ENCODE measurements around the gene UTP3.
"Not testable (repeated sequence)": the region's sequence is repeated elsewhere in the genome, so short reads cannot be mapped to it uniquely, and the experiment has no call there.

Gene UTP3

DNA sequence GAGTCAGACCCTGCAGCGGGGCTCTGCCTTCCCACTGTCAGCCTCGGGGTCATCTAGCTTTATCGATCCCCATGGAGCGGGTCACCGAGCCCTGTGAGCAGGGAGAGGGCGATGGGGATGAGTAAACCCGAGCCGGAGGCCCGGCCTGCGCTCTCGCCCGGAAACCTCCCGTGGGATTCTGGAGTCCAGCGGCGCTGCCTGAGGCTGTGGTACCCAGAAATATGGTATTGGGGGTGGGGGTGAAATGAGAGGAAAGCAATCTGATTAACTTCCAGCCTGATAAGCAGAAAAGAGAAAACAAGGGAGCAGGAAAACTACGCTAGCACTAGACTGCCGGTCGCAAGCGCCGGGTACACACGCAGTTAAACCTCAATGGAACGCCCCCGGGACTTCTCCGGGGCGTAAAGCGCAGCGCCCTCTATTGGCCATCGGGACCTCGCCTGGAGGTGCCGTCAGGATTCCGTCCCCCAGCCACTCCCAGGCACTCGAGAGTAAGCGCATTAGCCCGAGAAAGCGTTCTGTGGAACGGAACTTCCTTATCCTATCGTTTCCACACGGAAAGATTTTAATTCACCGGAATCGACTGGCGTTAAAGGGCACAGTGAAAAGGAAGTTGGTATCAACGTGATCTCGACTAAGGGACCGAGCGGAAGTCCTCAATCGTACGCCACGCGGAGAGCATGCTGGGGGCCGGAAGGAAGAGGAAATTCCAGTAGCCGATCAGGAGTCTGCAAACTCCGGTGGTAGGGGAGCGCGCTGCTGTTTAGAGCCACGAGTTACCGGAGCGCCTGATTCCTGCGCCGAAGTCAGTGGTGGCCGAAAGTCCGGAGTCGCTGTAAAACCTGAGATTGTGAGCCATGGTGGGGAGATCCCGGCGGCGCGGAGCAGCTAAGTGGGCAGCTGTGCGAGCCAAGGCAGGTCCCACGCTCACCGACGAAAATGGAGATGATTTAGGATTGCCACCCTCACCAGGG lies at the start of gene UTP3:
UTP3 (plus strand) TSS at position 712 of the 974 bp plus-strand sequence; CDS start at position 858, 146 bp downstream.
- peak; percentile 88 to 90 for DNase-seq (ENCODE audit: low read depth in 2 of 2)

DNA sequence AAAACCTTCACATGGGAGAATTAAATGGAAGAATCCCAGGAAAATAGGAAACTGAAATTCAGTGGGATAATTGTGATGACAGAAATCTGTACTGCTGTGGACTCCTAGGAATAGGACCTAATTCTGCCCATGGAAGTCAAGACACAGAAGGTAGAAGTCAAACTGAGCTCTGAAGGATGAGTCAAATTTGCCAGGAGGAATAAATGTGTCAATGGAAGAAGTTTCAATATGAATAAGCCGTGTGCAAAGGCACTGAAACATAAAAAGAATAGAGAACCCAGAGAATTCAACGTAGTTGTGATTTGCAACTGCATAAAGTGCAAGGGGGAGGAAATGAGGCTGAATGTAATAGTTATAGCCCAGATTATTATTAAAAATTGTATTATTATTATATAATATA lies 48.1 kb upstream of the UTP3 start:
- DNase-seq (ENCODE audit: low read depth in 2 of 2) = no peak

GRCh38 chr4:70650741-70651140 lies 37.6 kb upstream of the UTP3 start:
- DNase-seq (ENCODE audit: low read depth in 2 of 2) = not testable (repeated sequence)

DNA sequence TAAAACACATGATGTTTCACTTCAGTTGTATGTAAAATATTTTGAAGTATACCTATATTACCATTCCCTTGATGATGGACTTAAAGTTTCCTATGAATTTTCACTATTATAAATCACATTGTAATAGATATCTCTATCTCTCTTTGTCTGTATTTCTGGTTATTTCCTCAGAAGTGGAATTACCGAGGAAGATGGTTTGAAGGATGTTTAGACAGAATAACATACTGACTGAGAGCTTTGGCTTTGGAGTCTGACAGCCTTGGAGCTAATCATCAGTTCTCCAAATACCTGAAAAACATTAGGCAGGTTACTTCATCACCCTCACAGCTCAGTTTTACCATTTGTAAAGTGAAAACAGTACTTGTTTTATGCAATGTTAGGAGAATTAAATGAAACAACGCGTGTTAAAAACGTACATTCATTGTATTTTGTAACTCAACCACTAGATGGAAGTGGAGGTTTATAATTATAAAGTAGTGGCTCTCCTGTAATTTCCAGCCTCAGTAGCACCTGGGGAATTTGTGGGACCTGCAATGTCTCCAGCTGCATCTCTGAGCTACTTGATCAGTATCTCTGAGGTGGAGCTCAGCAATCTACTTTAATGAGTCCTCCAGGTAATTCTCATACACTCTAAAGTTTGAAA lies 36.3 kb upstream of the UTP3 start:
- DNase-seq (ENCODE audit: low read depth in 2 of 2) = no peak

- no peak for DNase-seq (ENCODE audit: low read depth in 2 of 2)
Measured at GRCh38 chr4:70654605-70655011, 33.7 kb upstream of the UTP3 start.

- DNase-seq (ENCODE audit: low read depth in 2 of 2) = no peak
Measured at GRCh38 chr4:70657326-70657725, 31.0 kb upstream of the UTP3 start.

- no peak for DNase-seq (ENCODE audit: low read depth in 2 of 2)
Measured at GRCh38 chr4:70658418-70658817, 29.9 kb upstream of the UTP3 start.

DNA sequence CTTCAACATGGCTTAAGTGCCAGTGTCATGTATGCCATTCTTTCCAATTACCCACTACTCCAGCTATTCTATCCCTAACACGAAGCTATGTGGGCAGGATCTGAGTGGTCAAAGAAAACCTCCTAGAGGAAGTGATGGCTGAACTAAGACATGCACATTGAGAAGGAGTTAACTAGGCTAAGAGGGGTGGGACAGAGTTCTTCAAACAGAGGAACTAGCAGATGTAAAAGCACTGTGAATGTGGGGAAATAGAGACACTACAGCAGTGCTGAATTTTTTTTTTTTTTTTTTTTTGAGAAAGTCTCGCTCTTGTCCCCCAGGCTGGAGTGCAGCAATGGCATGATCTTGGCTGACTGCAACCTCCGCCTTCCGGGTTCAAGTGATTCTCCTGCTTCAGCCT lies 28.2 kb upstream of the UTP3 start:
- no peak for DNase-seq (ENCODE audit: low read depth in 2 of 2)

DNA sequence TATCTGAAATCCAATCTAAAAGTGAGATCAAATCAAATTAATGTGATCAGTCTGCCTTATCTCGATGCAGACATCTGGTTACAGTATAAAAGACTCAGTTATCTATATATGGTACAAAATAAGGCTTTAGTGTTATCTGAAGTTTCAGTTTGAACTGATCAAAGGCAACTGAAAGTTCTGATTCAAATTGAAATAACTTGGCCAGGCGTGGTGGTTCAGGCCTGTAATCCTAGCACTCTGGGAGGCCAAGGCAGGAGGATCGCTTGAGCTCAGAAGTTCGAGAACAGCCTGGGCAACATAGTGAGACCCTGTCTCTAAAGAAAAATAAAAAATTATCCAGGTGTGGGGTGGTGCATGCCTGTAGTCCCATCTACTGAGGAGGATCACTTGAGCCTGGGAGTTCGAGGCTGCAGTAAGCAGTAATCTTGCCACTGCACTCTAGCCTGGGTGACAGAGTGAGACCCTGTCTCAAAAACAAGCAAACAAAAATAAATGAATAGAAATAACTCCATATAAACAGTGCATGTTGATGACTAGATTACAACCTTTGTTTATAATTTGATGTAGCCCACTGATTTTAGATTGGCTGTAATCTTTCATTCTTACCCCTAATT lies 26.9 kb upstream of the UTP3 start:
- peak in 1 of 2 donors; percentile 4 for DNase-seq (ENCODE audit: low read depth in 2 of 2)

GRCh38 chr4:70666369-70666768 lies 22.0 kb upstream of the UTP3 start, which contains the start of gene JCHAIN:
Gene JCHAIN (minus strand): TSS chr4:70666508. CDS start chr4:70666490, 18 bp downstream.
- DNase-seq (ENCODE audit: low read depth in 2 of 2) = no peak

GRCh38 chr4:70667740-70668535 lies 20.4 kb upstream of the UTP3 start:
- no peak for DNase-seq (ENCODE audit: low read depth in 2 of 2)

GRCh38 chr4:70670332-70671014 lies 17.9 kb upstream of the UTP3 start:
- no peak for DNase-seq (ENCODE audit: low read depth in 2 of 2)

DNA sequence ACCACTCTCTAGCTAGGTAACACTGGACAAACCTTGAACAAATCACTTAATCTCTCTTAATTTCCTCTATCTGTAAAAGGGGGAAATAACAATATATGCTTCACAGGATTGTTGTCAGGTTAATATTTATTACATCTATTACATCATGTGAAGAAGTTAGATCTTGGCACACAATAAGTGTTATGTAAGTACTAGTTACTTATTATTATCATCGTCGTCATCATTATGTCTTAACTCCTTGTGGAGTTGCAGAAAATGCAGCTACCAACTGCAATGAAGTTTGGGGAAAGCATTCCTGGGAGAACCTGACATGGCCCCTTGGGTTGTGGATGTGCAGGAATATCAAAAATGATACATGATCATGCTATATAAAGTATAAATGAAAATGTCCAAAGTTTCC lies 17.2 kb upstream of the UTP3 start:
- DNase-seq (ENCODE audit: low read depth in 2 of 2) = no peak

DNA sequence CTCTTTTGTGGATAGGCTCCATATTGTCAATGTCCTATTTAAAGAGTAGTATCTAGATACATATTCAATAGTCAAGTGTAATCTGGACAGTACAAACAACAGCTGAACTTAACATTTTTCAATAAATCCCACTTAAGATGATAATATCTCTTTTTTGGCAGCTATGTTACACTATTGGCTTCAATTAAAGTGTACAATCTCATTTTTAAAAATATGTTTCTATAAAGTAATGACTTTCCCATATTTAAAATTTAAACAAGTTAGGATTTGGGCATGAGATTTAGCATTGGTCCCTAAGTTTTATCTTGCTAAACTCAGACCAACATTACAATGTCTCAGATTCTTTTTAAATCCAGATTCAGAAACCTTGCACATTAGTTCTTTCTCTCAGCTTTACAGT lies 14.1 kb upstream of the UTP3 start:
- no peak for DNase-seq (ENCODE audit: low read depth in 2 of 2)

GRCh38 chr4:70674731-70675130 lies 13.6 kb upstream of the UTP3 start:
- no peak for DNase-seq (ENCODE audit: low read depth in 2 of 2)

DNA sequence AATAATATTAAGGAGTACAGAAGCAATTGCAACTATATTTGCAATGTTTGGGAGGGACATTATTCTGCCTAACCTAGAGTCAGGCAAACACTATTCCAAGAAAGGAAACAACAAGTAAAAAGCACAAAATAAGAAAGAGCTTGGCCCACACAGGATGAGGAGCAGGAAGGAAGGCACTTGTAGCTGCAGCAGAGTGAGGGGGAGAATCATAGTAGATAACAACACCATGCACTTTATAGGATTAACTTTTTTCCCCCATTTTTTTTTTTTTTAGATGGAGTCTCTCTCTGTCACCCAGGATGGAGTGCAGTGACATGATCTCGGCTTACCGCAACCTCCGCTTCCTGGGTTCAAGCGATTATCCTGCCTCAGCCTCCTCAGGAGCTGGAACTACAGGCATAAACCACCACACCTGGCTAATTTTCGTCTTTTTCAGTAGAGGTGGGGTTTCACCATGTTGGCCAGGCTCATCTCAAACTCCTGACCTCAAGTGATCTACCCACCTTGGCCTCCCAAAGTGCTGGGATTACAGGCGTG lies 11.7 kb upstream of the UTP3 start:
- DNase-seq (ENCODE audit: low read depth in 2 of 2) = no peak

DNA sequence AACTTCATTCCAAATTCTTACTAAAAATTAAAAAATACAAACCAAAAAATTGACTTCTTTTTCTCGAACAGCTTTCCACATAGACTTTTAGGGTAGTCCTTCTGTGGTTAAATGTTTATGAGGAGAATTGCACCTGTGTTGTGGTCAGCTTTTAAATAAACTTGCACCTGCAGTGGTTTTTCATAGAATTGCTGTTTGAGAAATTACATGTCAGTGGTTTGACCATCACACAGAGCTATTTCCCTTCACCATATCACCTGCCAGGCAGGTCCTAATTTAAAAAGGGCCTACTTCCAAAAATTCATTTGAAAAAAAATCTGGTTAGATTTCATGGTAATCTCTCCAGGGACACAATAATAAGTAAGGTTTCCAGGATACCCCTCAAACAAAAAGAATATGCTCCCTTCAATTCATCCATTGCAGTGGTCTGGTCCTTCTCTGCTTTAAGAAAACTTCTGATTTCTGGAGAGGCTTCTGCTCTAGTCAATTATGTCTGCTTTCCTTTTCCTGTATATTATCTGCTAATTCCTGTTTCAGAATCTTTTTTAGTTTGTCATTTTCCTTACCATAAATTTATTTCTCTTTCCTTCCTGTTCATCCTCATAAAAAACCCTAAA lies 9.8 kb upstream of the UTP3 start:
- no peak for DNase-seq (ENCODE audit: low read depth in 2 of 2)

GRCh38 chr4:70680934-70681333 lies 7.4 kb upstream of the UTP3 start:
- DNase-seq (ENCODE audit: low read depth in 2 of 2) = no peak

DNA sequence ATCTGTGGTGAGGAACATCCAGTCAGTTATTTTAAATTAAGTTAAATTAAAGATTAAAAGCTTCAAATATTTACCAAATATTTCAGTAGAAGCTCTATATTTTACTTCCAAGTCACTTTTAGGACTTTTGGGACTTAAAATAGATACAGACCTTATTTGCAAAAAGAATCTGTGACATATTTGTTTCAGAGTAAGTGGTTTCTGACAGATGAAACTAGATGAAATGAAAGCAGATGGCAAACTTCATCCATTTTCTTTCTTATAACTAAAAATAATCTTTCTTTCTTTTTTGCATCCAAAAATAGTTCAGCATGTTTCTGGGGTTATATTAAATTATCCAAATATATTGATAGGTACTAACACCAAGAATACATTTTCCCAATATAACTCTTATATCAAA lies 6.6 kb upstream of the UTP3 start:
- DNase-seq (ENCODE audit: low read depth in 2 of 2) = no peak

DNA sequence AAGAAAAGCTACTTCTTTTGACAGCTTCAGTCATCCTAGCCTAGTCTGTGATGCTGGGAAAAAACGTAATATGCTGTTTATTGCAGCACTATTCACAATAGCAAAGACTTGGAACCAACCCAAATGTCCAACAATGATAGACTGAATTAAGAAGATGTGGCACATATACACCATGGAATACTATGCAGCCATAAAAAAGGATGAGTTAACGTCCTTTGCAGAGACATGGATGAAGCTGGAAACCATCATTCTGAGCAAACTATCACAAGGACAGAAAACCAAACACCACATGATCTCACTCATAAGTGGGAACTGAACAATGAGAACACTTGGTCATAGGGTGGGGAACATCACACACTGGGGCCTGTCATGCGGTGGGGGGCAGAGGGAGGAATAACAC lies 6.2 kb upstream of the UTP3 start:
- DNase-seq (ENCODE audit: low read depth in 2 of 2) = not testable (repeated sequence)
